A549 (cell line): Measurements from ENCODE around the gene PLCXD3.

Source experiments
- CTCF ChIP-seq: fragments of >200 bp; sonication (Bioruptor Twin); formaldehyde crosslinking; IDR thresholded peaks from 3 replicates; pipeline ENCODE4 v1.5.1; 2016
- HES2 ChIP-seq: fragments of >200 bp; sonication (Bioruptor Twin); formaldehyde crosslinking; IDR thresholded peaks from 2 replicates; pipeline ENCODE4 v1.6.1; 2016
- KDM1A ChIP-seq: fragments of 200-600 bp; sonication (generic); IDR thresholded peaks from 2 replicates; pipeline ENCODE4 v1.6.1; 2016; ENCODE audit warnings: low read depth, mild to moderate bottlenecking
- MAZ ChIP-seq: fragments of 150-350 bp; IDR thresholded peaks from 2 replicates; pipeline ENCODE4 v1.6.1; 2014; ENCODE audit warnings: antibody characterized with exemption, low read depth, low read length, borderline replicate concordance
- NPAS2 ChIP-seq: fragments of 250-450 bp; sonication (Bioruptor Pico); IDR thresholded peaks from 2 replicates; pipeline ENCODE4 v1.8.0; 2022; ENCODE audit warnings: mild to moderate bottlenecking, moderate library complexity, borderline replicate concordance
- POLR2A ChIP-seq: IDR thresholded peaks from 2 replicates; pipeline ENCODE4 v1.6.1; 2012; ENCODE audit warnings: mild to moderate bottlenecking, low read length
- REST ChIP-seq: fragments of 200-600 bp; sonication (generic); IDR thresholded peaks from 2 replicates; pipeline ENCODE4 v1.6.1; 2016; ENCODE audit warnings: antibody characterized with exemption, mild to moderate bottlenecking, moderate library complexity
- RNF2 ChIP-seq: fragments of 200-600 bp; sonication (generic); IDR thresholded peaks from 2 replicates; pipeline ENCODE4 v1.6.1; 2016; ENCODE audit warnings: low read depth, mild to moderate bottlenecking, antibody characterized with exemption, moderate library complexity, borderline replicate concordance

GRCh38 chr5:41539454-41539853 lies 29.1 kb upstream of the PLCXD3 start:
- TF ChIP-seq POLR2A (no peak), CTCF (no peak), REST (no peak), RNF2 (no peak), NPAS2 (CRISPR knock-in tag) (no peak), HES2 (no peak), KDM1A (no peak), MAZ (no peak)
